Activated CD4-positive, alpha-beta memory T cell treated with anti-CD3 and anti-CD28 coated beads for 36 hours (primary cell): ENCODE data around the gene FGF12. TPM values are rescaled to one million over a fixed set of nuclear protein-coding genes. Genes with fewer than 3 reads are reported as not detected.

Source experiments
- CTCF ChIA-PET: fragments of 350-600 bp; sonication (Branson Sonifier 250); formaldehyde crosslinking; loops from one replicate; lab custom pipeline; 2021; ENCODE audit warnings: antibody characterized with exemption, inconsistent platforms; lab: Charles Lee
- POLR2A ChIA-PET: fragments of 350-600 bp; sonication (Branson Sonifier 250); formaldehyde crosslinking; loops from one replicate; lab custom pipeline; 2021; ENCODE audit warnings: antibody characterized with exemption; lab: Charles Lee
- DNase-seq: peaks from one replicate; pipeline ENCODE4 v3.0.0-alpha.2; 2020
- H3K27ac Mint-ChIP-seq: one replicate; pipeline ENCODE4 v1.8.0; 2021; ENCODE audit warnings: mixed read lengths
- H3K27me3 Mint-ChIP-seq: one replicate; pipeline ENCODE4 v1.8.0; 2021; ENCODE audit warnings: mixed read lengths
- H3K36me3 Mint-ChIP-seq: one replicate; pipeline ENCODE4 v1.8.0; 2021; ENCODE audit warnings: mixed read lengths
- H3K4me1 Mint-ChIP-seq: one replicate; pipeline ENCODE4 v1.8.0; 2021; ENCODE audit warnings: low read depth, mixed read lengths
- H3K4me3 Mint-ChIP-seq: one replicate; pipeline ENCODE4 v1.8.0; 2021; ENCODE audit warnings: mild to moderate bottlenecking, mixed read lengths
- H3K9me3 Mint-ChIP-seq: one replicate; pipeline ENCODE4 v1.8.0; 2021; ENCODE audit warnings: mixed read lengths
- intact Hi-C: fragments of 100-400 bp; cut with micrococcal nuclease; formaldehyde crosslinking; loops from one replicate; pipeline ENCODE4 v1.15.1; 2023
- total RNA-seq, 2 experiments: library from RNA; stranded (reverse); gene quantifications; one replicate each; pipeline ENCODE4 v1.2.3, GENCODE V29; 2021

FGF12 gene
- total RNA-seq, 2 experiments from 2014 or later: not detected

GRCh38 chr3:192570821-192571791, 156.2 kb downstream of the FGF12 start:
- Mint-ChIP-seq H3K27me3 (peaks cover 9% of the 10 kb centered on the region), H3K36me3 (no peaks in the 10 kb centered on the region), H3K4me1 (peaks cover 8% of the 10 kb centered on the region), H3K9me3 (no peaks in the 10 kb centered on the region), H3K4me3 (peak overlapping the region; percentile 10), H3K27ac (no peak overlapping the region)
- peak; percentile 21 for DNase-seq
- CTCF ChIA-PET: interaction anchor here (0.6 to 0.8 kb wide), 2 partner anchors 243 to 1013 kb away, joined by 3 read pairs; no protein-coding TSS in a partner anchor
- intact Hi-C loops: no loop called here
- POLR2A ChIA-PET: no interaction called here

- CTCF ChIA-PET: no interaction called here
- H3K9me3 Mint-ChIP-seq: no peaks in the 10 kb centered on the region
Observed at GRCh38 chr3:192570315-192570714, 157.0 kb downstream of the FGF12 start.

GRCh38 chr3:192566706-192567290, 160.5 kb downstream of the FGF12 start:
- ChIA-PET POLR2A (no interaction called here), CTCF (interaction anchor here (0.6 to 2.2 kb wide), 6 partner anchors 15 to 1010 kb away, joined by 3 to 19 read pairs (median 3); no protein-coding TSS in a partner anchor)
- intact Hi-C loops: loop anchor here (1.0 to 5.0 kb wide), 5 partner anchors 99 to 1006 kb away; no protein-coding TSS in a partner anchor
- H3K36me3 Mint-ChIP-seq: no peaks in the 10 kb centered on the region
- no peak overlapping the region for H3K27ac Mint-ChIP-seq
- peak; percentile 74 for DNase-seq
- no peak overlapping the region for H3K4me3 Mint-ChIP-seq
- peaks cover 8% of the 10 kb centered on the region for H3K4me1 Mint-ChIP-seq
- no peaks in the 10 kb centered on the region for H3K9me3 Mint-ChIP-seq
- H3K27me3 Mint-ChIP-seq: peaks cover 9% of the 10 kb centered on the region

More at GRCh38 chr3:192570315-192570714, 157.0 kb downstream of the FGF12 start:
- no peak for DNase-seq
- POLR2A ChIA-PET: no interaction called here
- Mint-ChIP-seq H3K27ac (no peak overlapping the region), H3K27me3 (peaks cover 9% of the 10 kb centered on the region), H3K4me3 (no peak overlapping the region), H3K4me1 (peaks cover 8% of the 10 kb centered on the region), H3K36me3 (no peaks in the 10 kb centered on the region)
- intact Hi-C loops: no loop called here

- no peak overlapping the region for H3K27ac Mint-ChIP-seq
- CTCF ChIA-PET: interaction anchor here (1.0 to 1.8 kb wide), 5 partner anchors 97 to 1008 kb away, joined by 3 to 5 read pairs (median 3); no protein-coding TSS in a partner anchor
- intact Hi-C loops: loop anchor here (5.0 kb wide), 1 partner anchor 97 kb away; no protein-coding TSS in a partner anchor
Observed at GRCh38 chr3:192564611-192565010, 162.7 kb downstream of the FGF12 start.

GRCh38 chr3:192563417-192563816, 163.9 kb downstream of the FGF12 start:
- Mint-ChIP-seq H3K36me3 (no peaks in the 10 kb centered on the region), H3K27ac (no peak overlapping the region), H3K4me3 (no peak overlapping the region), H3K4me1 (no peaks in the 10 kb centered on the region), H3K27me3 (no peaks in the 10 kb centered on the region), H3K9me3 (no peaks in the 10 kb centered on the region)
- CTCF ChIA-PET: no interaction called here
- DNase-seq: no peak
- intact Hi-C loops: no loop called here
- POLR2A ChIA-PET: no interaction called here

More at GRCh38 chr3:192564611-192565010, 162.7 kb downstream of the FGF12 start:
- H3K4me3 Mint-ChIP-seq: no peak overlapping the region
- H3K27me3 Mint-ChIP-seq: peaks cover under 1% of the 10 kb centered on the region
- H3K9me3 Mint-ChIP-seq: no peaks in the 10 kb centered on the region
- POLR2A ChIA-PET: no interaction called here
- no peaks in the 10 kb centered on the region for H3K36me3 Mint-ChIP-seq
- no peaks in the 10 kb centered on the region for H3K4me1 Mint-ChIP-seq
- no peak for DNase-seq

- ChIA-PET POLR2A (no interaction called here), CTCF (interaction anchor here (0.7 kb wide), 1 partner anchor 626 kb away, joined by 3 read pairs; no protein-coding TSS in a partner anchor)
- H3K9me3 Mint-ChIP-seq: peaks cover 17% of the 10 kb centered on the region
- no peak for DNase-seq
- H3K4me1 Mint-ChIP-seq: no peaks in the 10 kb centered on the region
- H3K36me3 Mint-ChIP-seq: no peaks in the 10 kb centered on the region
- no peak overlapping the region for H3K4me3 Mint-ChIP-seq
- peaks cover 7% of the 10 kb centered on the region for H3K27me3 Mint-ChIP-seq
- intact Hi-C loops: no loop called here
- no peak overlapping the region for H3K27ac Mint-ChIP-seq
Observed at GRCh38 chr3:192553707-192554106, 173.6 kb downstream of the FGF12 start.

GRCh38 chr3:192550356-192550755, 177.0 kb downstream of the FGF12 start:
- intact Hi-C loops: no loop called here
- Mint-ChIP-seq H3K9me3 (peaks cover 17% of the 10 kb centered on the region), H3K4me3 (no peak overlapping the region), H3K36me3 (no peaks in the 10 kb centered on the region), H3K27me3 (peaks cover 7% of the 10 kb centered on the region), H3K27ac (no peak overlapping the region), H3K4me1 (no peaks in the 10 kb centered on the region)
- no peak for DNase-seq
- ChIA-PET POLR2A (no interaction called here), CTCF (no interaction called here)

GRCh38 chr3:192545333-192545732, 182.0 kb downstream of the FGF12 start:
- CTCF ChIA-PET: no interaction called here
- intact Hi-C loops: no loop called here

GRCh38 chr3:192543163-192543562, 184.2 kb downstream of the FGF12 start:
- ChIA-PET POLR2A (no interaction called here), CTCF (no interaction called here)
- intact Hi-C loops: no loop called here
- DNase-seq: no peak
- peaks cover 3% of the 10 kb centered on the region for H3K9me3 Mint-ChIP-seq
- no peaks in the 10 kb centered on the region for H3K4me1 Mint-ChIP-seq
- no peak overlapping the region for H3K27ac Mint-ChIP-seq
- peaks cover 8% of the 10 kb centered on the region for H3K27me3 Mint-ChIP-seq
- no peak overlapping the region for H3K4me3 Mint-ChIP-seq
- no peaks in the 10 kb centered on the region for H3K36me3 Mint-ChIP-seq

More at GRCh38 chr3:192545333-192545732, 182.0 kb downstream of the FGF12 start:
- Mint-ChIP-seq H3K4me3 (no peak overlapping the region), H3K27ac (no peak overlapping the region), H3K4me1 (no peaks in the 10 kb centered on the region), H3K27me3 (peaks cover 7% of the 10 kb centered on the region), H3K36me3 (no peaks in the 10 kb centered on the region), H3K9me3 (peaks cover 2% of the 10 kb centered on the region)
- no peak for DNase-seq
- POLR2A ChIA-PET: no interaction called here

- Mint-ChIP-seq H3K36me3 (no peaks in the 10 kb centered on the region), H3K27me3 (peaks cover 31% of the 10 kb centered on the region), H3K27ac (no peak overlapping the region)
Observed at GRCh38 chr3:192516820-192517219, 210.5 kb downstream of the FGF12 start.

GRCh38 chr3:192515664-192516045, 211.7 kb downstream of the FGF12 start:
- no peak for DNase-seq
- intact Hi-C loops: no loop called here
- ChIA-PET CTCF (no interaction called here), POLR2A (no interaction called here)
- peaks cover 3% of the 10 kb centered on the region for H3K4me1 Mint-ChIP-seq
- H3K36me3 Mint-ChIP-seq: no peaks in the 10 kb centered on the region
- peaks cover 35% of the 10 kb centered on the region for H3K27me3 Mint-ChIP-seq
- no peak overlapping the region for H3K27ac Mint-ChIP-seq
- H3K4me3 Mint-ChIP-seq: no peak overlapping the region
- no peaks in the 10 kb centered on the region for H3K9me3 Mint-ChIP-seq

More at GRCh38 chr3:192516820-192517219, 210.5 kb downstream of the FGF12 start:
- Mint-ChIP-seq H3K4me1 (peaks cover 3% of the 10 kb centered on the region), H3K4me3 (no peak overlapping the region), H3K9me3 (no peaks in the 10 kb centered on the region)
- intact Hi-C loops: no loop called here
- ChIA-PET CTCF (no interaction called here), POLR2A (no interaction called here)
- no peak for DNase-seq
